NCI-H2171 treated with DMSO at 0.1 percent for 48 hours (cell line): ENCODE data around the gene WDR88.
"Not testable (repeated sequence)": the region's sequence is repeated elsewhere in the genome, so short reads cannot be mapped to it uniquely, and the experiment has no call there.

Source experiments
- DNase-seq: peaks from one replicate; lab custom pipeline; 2025; lab: John Stamatoyannopoulos, UW

Gene WDR88

DNA sequence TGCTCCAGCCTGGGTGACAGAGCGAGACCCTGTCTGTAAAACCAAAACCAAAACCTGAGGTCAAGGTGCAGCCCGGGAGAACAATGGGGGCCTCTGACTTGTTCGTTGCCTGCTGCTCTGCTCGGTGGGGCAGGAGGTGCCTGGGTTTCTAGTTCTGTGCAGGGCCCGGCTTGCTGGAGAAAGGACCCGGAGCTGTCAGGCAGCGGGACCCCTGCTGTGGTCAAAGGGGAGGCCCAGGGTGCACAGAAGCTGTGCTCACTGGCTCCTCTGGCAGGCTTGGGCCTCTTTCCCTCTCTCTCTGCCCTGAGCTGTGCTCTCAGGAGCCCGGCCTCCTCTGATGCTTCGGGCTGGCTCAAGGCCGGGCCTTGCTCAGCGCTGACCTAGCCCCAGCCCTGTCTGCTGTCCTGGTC is 65.7 kb downstream of the WDR88 start:
- no peak for DNase-seq

DNA sequence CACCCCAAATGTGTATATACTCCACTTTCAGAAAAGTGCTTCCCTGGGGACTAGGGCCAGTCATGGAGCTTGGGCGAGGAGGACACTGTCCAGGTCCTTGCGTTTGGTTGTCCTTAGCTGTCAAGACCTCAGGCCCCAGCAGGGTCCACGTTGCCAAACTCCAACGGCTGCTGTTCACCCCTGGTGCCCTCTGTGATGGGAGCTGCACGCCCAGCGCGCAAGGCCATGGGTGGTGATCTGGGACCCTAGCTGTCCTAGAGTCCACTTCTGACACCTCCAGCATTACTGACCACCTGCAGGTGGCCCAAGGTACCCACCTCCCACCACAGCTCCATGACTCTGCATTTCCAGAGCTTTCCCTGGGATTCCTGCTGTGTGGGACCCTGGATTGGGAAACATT is 66.3 kb downstream of the WDR88 start:
- DNase-seq, result no peak

DNA sequence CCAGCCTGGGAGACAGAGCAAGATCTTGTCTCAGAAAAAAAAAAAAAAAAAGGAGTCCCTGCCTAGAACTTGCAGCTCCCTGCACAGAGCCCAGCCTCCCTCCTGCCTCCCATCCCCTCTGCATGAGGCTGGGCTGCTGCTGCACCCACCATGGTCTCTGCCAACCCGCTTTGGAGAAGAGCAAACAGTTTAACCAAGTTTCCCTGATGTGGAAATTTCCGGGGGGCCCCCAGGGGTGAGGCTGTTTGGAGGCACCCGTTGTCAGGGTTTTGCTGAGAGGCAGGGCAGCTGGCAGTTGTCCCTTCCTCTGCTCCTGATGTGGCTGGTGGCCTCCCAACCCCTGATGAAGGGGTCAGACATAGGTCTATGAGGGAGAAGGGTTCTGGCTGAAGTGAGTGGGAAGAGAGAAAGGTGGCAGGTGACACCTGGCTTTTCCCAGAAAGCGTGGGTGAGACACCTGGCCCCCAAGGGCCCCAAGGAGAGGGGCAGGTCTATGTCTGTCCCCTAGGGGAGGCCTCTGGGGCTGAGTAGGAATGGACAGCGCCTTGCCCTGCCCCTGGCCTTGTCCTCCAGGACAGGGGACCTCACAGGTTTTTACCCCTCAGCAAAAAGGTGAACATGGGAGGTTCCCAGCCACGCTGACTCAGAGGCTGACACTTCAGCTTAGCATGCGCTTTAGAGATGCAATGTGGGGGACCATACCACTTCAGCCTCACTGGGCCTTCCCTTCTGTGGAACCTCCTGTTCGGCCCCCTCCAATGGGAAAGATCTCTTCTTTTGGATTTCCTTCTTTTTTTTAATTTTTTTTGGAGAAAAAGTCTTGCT is 67.7 kb downstream of the WDR88 start:
- DNase-seq, result no peak

DNA sequence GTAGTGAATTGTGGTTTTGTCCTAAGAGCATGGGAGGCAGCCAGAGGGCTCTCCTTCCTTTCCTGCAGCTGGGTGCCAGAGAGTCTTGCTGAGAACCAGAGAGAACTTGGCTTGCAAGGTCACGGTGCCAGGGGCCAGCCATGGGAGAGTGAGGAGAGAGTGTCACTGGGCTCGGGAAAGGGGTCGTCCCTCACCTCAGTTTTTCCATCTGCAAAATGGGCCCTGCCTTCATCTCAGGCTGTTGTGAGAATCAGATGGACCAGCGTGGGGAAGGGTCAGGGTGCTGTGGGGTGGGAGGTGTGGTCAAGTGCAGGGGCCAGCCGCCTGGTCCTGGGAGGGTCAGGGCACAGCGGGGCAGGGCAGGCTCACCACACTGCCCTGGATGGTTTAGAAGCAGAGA is 69.6 kb downstream of the WDR88 start:
- no peak for DNase-seq

DNA sequence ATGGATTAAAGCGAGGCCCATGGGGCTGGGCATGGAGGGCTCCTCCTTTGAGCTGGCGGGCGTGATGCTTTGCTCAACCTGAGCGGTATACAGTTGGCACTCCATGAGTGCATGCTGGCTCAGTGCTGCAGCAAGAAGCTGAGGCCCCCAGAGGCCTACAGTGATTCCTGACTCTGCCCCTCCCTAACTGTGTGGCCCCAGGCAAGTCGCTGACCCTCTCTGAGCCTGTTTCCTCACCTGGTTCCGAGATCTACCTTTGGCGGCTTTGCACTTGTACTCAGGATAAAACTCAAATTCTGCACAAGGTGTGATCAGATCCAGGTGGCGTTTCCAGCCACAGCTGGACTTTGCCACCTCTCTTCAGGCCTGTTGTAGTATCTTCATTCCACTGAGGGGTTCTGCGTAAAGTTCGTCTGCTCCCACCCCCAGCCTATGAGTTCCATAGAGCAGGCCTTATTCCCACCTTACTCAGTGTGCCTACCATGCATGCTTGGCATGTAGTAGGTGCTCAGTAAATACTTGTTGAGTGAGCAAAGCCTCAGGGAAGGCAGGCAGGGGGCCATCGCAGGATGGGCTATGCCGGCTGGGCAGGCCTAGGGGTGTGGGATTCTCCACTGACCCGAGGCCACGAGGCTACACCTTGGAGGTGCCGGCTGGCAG is 70.1 kb downstream of the WDR88 start:
- no peak for DNase-seq

DNA sequence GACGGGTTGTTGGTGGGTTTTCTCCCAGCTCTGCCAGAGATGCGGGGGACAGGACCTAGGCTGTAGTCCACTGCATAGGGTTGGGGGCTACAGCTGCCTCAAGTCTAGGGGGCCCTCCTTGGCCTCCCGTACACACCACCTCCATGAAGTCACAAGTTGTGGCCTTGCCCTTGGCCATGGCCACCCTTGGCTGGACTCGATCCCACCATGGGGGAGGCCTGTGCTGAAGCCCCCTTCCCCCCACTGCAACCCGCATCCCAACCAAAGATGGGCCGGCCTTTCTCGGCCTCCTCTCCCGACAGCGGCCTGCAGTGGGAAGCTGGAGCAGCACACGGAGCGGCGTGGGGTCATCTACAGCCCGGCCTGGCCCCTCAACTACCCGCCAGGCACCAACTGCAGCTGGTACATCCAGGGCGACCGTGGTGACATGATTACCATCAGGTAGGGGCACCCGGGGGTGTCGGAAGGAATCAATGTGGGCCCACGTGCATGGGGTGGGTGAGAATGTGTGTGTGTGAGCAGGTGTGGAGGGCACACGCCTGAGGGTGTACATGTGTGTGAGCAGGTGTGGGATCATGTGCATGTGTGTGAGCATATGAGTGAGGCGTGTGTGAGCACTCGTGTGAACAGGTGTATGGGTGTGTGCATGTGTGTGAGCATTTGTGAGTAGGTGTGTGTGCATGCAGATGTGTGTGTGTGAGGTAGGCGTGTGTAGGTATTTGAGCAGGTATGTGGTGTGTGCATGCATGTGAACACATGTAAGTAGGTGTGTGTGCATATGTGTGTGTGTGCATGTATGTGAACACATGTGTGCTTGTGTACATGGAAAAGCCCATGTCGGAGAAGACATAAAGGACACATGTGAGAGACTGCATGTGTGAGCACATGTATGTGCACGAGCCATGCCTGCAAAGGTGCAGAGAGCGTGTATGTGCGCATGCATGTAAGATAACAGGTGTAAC is 70.9 kb downstream of the WDR88 start:
- no peak for DNase-seq

DNA sequence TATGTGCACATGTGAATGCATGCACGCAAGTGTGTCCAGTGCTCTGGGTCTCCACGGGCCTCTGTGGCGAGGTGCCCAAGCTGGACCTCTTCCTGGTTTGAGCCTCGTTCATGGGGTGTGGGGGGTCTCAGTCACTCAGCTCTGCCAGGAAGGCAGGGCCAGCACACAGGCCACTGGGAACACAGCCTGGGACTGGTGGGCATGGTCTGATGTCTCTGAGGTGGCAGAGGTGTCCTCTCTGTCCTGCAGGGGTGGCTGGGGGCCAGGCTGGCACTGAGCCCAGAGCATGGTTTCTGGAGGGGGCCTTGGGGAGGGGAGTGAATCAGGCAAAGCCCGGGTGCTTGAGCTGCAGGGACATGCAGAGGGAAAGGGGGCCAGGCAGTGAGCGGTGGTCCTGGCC is 71.6 kb downstream of the WDR88 start:
- no peak for DNase-seq

DNA sequence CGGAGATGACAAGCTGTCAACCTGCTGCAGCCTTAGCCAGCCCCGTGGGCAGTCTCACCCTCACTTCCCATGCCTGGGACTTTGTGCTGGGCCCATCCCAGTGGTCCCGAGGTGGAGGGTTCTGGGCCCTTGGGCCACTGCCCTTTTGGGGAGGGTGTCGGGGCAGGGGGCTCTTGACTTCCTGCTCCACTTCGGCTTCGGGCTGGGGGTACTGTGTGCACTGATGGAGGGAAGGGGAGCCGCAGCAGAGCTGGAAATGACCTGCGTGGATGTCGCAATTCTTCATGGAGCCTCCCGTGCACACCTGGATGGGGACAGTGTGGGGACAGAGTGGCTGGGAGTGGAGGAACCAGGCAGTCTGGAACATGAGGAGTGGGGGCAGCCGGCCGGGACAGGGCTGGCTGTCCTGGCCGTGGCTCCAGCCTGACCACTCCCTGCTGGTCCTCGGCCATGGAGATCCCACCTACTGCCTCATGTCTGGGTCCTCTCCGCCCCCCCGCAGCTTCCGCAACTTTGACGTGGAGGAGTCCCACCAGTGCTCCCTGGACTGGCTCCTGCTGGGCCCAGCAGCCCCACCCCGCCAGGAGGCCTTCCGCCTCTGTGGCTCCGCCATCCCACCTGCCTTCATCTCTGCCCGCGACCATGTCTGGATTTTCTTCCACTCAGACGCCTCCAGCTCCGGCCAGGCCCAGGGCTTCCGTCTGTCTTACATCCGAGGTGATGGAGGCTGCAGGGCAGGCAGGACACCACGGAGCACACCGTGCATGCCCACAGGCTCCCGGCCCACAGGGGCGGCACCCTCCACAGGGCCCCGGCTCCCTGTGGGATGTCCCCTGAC is 72.4 kb downstream of the WDR88 start:
- DNase-seq, result no peak

DNA sequence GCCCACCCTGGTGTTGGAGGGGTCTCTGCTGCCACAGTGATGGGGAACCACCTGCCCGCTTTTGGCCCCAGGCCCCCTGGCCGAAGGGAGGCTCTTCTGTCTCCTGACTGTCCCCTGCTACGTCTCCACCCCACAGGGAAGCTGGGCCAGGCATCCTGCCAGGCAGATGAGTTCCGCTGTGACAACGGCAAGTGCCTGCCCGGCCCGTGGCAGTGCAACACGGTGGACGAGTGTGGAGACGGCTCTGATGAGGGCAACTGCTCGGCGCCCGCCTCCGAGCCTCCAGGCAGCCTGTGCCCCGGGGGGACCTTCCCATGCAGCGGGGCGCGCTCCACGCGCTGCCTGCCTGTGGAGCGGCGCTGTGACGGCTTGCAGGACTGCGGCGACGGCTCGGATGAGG is 73.2 kb downstream of the WDR88 start:
- no peak for DNase-seq

DNA sequence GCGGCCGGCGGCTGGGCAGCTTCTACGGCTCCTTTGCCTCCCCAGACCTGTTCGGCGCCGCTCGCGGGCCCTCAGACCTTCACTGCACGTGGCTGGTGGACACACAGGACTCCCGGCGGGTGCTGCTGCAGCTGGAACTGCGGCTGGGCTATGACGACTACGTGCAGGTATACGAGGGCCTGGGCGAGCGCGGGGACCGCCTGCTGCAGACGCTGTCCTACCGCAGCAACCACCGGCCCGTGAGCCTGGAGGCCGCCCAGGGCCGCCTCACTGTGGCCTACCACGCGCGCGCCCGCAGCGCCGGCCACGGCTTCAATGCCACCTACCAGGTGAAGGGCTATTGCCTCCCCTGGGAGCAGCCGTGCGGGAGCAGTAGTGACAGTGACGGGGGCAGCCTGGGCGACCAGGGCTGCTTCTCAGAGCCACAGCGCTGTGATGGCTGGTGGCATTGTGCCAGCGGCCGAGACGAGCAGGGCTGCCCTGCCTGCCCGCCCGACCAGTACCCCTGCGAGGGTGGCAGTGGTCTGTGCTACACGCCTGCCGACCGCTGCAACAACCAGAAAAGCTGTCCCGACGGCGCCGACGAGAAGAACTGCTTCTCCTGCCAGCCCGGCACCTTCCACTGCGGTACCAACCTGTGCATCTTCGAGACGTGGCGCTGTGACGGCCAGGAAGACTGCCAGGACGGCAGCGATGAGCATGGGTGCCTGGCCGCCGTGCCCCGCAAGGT is 73.8 kb downstream of the WDR88 start:
- DNase-seq, result no peak

DNA sequence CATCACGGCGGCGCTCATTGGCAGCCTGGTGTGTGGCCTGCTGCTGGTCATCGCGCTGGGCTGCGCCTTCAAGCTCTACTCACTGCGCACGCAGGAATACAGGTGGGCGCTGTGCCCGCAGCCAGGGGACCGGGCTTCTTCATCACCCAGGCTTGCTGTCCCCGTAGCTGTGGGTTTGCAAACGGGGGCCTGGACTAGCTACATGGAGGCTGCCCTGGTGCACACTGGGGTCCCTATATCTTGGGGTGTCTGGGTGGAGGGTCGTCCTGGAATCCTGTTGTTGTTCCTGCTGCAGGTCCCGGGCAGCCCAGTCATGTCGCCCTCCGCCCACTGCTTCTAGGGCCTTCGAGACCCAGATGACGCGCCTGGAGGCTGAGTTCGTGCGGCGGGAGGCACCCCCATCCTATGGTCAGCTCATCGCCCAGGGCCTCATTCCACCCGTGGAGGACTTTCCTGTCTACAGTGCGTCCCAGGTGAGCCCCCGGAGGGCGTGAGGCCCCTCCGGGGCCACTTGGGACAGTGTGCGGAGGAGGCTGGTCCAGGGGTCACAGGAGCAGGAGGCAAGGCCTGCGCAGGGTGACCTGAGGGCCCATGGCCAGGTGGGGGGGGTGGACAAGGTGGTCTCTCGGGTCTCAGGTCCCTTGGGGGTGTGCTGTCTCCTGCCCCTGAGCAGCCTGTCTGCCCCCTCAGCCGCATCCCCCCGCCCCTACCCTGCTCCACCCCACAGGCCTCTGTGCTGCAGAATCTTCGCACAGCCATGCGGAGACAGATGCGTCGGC is 74.5 kb downstream of the WDR88 start:
- no peak for DNase-seq

DNA sequence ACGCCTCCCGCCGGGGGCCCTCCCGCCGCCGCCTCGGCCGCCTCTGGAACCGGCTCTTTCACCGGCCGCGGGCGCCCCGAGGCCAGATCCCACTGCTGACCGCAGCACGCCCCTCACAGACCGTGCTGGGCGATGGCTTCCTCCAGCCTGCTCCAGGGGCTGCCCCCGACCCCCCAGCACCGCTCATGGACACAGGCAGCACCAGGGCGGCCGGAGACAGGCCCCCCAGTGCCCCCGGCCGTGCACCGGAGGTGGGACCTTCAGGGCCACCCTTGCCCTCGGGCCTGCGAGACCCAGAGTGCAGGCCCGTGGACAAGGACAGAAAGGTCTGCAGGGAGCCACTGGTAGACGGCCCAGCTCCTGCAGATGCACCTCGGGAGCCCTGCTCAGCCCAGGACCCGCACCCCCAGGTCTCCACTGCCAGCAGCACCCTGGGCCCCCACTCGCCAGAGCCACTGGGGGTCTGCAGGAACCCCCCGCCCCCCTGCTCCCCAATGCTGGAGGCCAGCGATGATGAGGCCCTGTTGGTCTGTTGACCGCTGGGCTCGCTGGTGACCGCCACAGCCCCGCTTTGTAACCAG is 75.2 kb downstream of the WDR88 start:
- no peak for DNase-seq

DNA sequence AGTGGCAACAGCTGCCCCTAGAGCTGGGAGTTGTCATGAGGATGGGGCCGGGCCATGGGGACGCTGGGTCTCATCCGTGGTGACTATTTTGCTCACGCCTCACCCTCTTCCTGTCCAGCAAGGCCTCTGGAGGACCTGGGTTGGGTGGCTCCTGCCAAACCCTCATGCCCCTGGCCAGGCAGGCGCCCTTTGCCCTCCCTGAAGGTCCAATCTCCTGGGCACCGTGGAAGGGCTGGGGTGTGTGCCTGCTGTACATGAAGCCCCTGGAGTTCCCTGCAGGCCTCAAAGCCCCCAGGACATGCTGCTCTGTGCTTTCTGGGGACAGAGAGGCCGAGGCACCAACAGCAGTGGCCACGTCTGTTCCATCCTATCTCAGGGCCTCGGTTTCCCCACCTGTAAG is 76.0 kb downstream of the WDR88 start:
- no peak for DNase-seq

DNA sequence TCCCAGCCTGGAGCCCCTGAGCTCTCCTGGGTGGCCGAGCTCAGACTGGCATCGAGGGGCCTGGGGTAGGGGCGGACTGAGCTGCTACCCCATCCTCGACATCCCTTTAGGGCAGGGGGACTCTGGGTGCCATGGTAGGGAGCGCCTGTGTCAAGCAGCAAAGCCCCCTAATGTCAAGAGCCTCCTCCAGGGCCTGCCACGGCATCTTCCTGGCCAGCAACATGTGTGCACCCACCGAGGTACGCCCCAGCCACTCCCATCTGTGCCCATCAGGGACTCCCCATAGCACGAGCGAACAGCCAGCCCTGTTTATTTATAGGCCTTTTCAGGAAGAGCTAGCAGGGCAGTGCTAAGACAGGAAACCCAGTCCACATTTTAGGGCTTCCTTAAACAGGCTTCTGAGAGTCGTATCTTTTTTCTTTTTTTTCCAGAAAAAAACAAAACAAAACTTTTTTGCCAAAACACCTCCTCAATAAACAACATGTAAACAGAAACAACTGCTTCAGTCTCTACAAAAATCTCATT is 76.5 kb downstream of the WDR88 start:
- DNase-seq, result no peak

DNA sequence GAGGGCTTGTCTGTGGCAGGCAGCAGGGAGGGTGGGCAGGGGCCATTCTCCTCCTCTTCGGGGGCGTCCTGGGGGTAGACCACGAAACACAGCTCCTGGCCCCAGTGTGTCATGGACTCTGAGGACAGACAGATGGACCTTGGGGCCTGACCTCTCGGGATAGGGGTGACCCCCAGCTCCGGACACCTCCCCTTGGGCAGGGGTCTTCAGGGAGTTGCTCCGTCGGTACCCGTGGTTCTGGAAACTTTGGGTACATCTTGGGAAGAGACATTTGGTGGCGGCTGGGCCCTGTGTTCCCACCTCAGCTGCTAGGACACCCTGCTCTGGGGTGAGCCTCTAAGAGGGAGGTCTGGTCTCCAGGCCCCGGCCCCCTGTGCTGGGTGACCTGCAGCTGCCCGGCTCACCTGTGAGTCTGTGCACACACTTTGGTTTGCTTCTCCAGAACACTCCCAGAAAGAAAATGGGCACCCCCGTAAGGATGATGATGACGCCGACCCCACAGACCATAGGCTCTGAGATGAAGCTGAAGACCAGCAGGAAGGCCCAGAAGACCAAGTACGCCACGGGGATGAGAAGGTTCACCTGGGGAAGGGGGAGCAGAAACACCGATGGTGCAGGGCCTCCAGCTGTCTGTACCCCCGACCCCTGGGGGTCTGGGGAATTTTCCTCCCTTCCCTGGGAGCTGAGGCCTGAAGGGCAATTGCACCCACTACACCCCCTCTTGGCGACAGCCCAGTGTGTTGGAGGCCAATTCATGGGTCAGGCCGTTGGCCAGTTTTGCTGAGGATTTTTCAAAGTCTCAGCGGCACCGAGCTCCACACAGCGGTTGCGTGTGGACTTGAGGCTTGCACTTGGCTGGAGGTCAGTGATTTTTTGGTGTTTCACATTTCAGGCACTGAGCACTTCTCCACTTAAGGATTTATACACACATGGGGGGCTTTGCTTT is 77.3 kb downstream of the WDR88 start:
- no peak for DNase-seq

DNA sequence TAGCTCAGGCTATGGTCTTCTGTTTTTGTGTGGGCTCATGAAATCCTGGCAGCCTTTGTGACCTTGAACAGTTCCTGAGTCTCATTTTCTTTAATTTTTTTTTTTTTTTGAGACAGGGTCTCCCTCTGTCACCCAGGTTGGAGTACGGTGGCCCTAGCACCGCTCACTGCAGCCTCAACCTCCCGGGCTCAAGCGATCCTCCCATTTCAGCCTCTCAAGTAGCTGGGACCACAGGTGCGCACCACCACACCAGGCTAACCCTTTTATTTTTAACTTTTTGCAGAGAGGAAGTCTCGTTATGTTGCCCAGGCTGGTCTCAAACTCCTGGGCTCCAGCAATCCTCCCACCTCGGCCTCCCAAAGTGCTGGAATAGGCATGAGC is 77.9 kb downstream of the WDR88 start:
- DNase-seq, result not testable (repeated sequence)

DNA sequence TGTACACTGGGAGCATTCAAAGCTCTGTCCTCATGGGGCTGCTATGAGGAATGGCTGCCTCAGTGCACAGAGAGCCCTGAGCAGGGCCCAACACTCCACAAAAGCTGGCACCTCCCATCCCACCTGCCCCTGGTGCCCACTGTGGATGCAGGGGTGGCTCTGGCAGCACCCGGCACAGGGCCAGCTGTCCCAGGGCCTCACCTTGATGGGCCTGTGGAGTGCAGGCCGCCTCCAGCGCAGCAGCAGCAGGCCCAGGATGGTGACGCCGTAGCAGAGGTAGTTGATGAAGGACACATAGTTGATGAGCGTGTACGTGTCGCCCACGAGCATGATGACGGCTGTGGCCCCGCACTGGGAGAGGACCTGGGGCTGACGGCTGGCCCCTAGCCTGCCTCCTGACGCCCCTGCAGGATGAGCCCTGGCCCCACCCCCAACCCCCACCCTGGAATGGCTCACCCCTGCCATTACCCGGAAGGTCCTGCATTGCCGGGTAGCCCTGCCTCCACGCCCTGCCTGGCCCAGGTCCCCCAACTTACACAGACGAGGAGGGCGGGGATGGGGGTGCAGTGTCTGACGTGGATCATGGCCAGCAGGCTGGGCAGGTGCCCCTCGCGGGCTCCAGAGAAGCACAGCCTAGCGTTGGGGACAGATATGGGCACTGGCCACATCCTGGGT is 78.5 kb downstream of the WDR88 start:
- no peak for DNase-seq
